Measurements from ENCODE around the gene PAK5.

- no peak for TF ChIP-seq YY1 (IDR thresholded peaks at IDR 0.05)
- TF ChIP-seq ATF3 (IDR thresholded peaks at IDR 0.05) = no peak
- no peak for TF ChIP-seq TAF1 (conservative IDR thresholded peaks at IDR 0.05)
- no peak for TF ChIP-seq CTCF (IDR thresholded peaks at IDR 0.05; ENCODE audit: low read depth, low read length, missing input control)
- TF ChIP-seq, protein P1, sequence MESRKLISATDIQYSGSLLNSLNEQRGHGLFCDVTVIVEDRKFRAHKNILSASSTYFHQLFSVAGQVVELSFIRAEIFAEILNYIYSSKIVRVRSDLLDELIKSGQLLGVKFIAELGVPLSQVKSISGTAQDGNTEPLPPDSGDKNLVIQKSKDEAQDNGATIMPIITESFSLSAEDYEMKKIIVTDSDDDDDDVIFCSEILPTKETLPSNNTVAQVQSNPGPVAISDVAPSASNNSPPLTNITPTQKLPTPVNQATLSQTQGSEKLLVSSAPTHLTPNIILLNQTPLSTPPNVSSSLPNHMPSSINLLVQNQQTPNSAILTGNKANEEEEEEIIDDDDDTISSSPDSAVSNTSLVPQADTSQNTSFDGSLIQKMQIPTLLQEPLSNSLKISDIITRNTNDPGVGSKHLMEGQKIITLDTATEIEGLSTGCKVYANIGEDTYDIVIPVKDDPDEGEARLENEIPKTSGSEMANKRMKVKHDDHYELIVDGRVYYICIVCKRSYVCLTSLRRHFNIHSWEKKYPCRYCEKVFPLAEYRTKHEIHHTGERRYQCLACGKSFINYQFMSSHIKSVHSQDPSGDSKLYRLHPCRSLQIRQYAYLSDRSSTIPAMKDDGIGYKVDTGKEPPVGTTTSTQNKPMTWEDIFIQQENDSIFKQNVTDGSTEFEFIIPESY (IDR thresholded peaks at IDR 0.05) = no peak
- TF ChIP-seq MAX (IDR thresholded peaks at IDR 0.05) = no peak
- TF ChIP-seq JUND (IDR thresholded peaks at IDR 0.05) = no peak
- no peak for TF ChIP-seq RAD21 (IDR thresholded peaks at IDR 0.05)
- no peak for TF ChIP-seq RXRA (IDR thresholded peaks at IDR 0.05)
- no peak for TF ChIP-seq HNF4G (IDR thresholded peaks at IDR 0.05)
- no peak for TF ChIP-seq REST (IDR thresholded peaks at IDR 0.05)
- no peak for TF ChIP-seq GABPA (IDR thresholded peaks at IDR 0.05 in 1 of 2, conservative IDR thresholded peaks at IDR 0.05 in 1 of 2)
Measured at GRCh38 chr20:9555781-9556180, 283.1 kb downstream of the PAK5 start.
